Stimulated activated naive CD8-positive, alpha-beta T cell treated with anti-CD3 and anti-CD28 coated beads, Interleukin-15, Interleukin-2, amounts not matched to agents 100 ng/mL and 50 ng/mL, for 24 hours (primary cell): ENCODE measurements around the gene TAS1R3.

Experiments
- H3K27ac Mint-ChIP-seq: one replicate; pipeline ENCODE4 v1.8.0; 2021; ENCODE audit warnings: mild to moderate bottlenecking, mixed read lengths
- H3K27me3 Mint-ChIP-seq: one replicate; pipeline ENCODE4 v1.8.0; 2021; ENCODE audit warnings: mixed read lengths
- H3K36me3 Mint-ChIP-seq: one replicate; pipeline ENCODE4 v1.8.0; 2021; ENCODE audit warnings: low read depth, mixed read lengths
- H3K4me1 Mint-ChIP-seq: one replicate; pipeline ENCODE4 v1.8.0; 2021; ENCODE audit warnings: low read depth, mixed read lengths
- H3K4me3 Mint-ChIP-seq: one replicate; pipeline ENCODE4 v1.8.0; 2021; ENCODE audit warnings: mild to moderate bottlenecking, mixed read lengths
- H3K9me3 Mint-ChIP-seq: one replicate; pipeline ENCODE4 v1.8.0; 2021; ENCODE audit warnings: mixed read lengths

TAS1R3 gene

GRCh38 chr1:1377540-1378205, 46.6 kb downstream of the TAS1R3 start:
- Mint-ChIP-seq H3K27ac (no peak overlapping the region), H3K27me3 (no peaks in the 10 kb centered on the region), H3K4me3 (no peak overlapping the region), H3K4me1 (peaks cover 15% of the 10 kb centered on the region), H3K36me3 (peaks cover 13% of the 10 kb centered on the region), H3K9me3 (no peaks in the 10 kb centered on the region)

- H3K27ac Mint-ChIP-seq: no peak overlapping the region
Measured at GRCh38 chr1:1380860-1381259, 49.8 kb downstream of the TAS1R3 start.

GRCh38 chr1:1381294-1381693, 50.2 kb downstream of the TAS1R3 start:
- no peaks in the 10 kb centered on the region for H3K9me3 Mint-ChIP-seq
- peaks cover 13% of the 10 kb centered on the region for H3K36me3 Mint-ChIP-seq
- H3K4me3 Mint-ChIP-seq: no peak overlapping the region
- no peak overlapping the region for H3K27ac Mint-ChIP-seq
- H3K4me1 Mint-ChIP-seq: peaks cover 3% of the 10 kb centered on the region
- no peaks in the 10 kb centered on the region for H3K27me3 Mint-ChIP-seq

More at GRCh38 chr1:1380860-1381259, 49.8 kb downstream of the TAS1R3 start:
- Mint-ChIP-seq H3K4me1 (peaks cover 3% of the 10 kb centered on the region), H3K9me3 (no peaks in the 10 kb centered on the region), H3K4me3 (no peak overlapping the region), H3K36me3 (peaks cover 9% of the 10 kb centered on the region), H3K27me3 (no peaks in the 10 kb centered on the region)
